GM12878 (cell line): Measurements from ENCODE around the gene ZNF79.

Experiments used
- BHLHE40 ChIP-seq, 2 experiments: fragments of 450-650 bp in 1 of 2; IDR thresholded peaks; 2 replicates each; pipeline ENCODE4 v1.6.1; 2011 to 2017; ENCODE audit warnings: low read depth in 2 of 2, borderline replicate concordance in 1 of 2, improper control_type of control experiment in 1 of 2, low read length in 1 of 2, mild to moderate bottlenecking in 1 of 2
- CTCF ChIP-seq, 3 experiments: IDR thresholded peaks in 2 of 3; conservative IDR thresholded peaks in 1 of 3; 2 replicates each; pipeline ENCODE4 v1.5.1; 2011; ENCODE audit warnings: low read depth in 3 of 3, low read length in 3 of 3, mild to moderate bottlenecking in 3 of 3, control low read depth in 2 of 3, moderate library complexity in 2 of 3, inconsistent platforms in 1 of 3, mixed read lengths in 1 of 3; ENCODE audit not compliant: control insufficient read depth in 2 of 3, insufficient read depth in 1 of 3; ENCODE audit errors: extremely low read depth in 1 of 3
- E4F1 ChIP-seq: fragments of 450-650 bp; IDR thresholded peaks from 2 replicates; pipeline ENCODE4 v1.6.1; 2018; ENCODE audit warnings: borderline replicate concordance, mild to moderate bottlenecking; ENCODE audit not compliant: partially characterized antibody
- EP300 ChIP-seq, 2 experiments: fragments of 150-350 bp in 1 of 2; IDR thresholded peaks; 2 replicates each; pipeline ENCODE4 v1.6.1; 2011 to 2012; ENCODE audit warnings: low read depth in 2 of 2, low read length in 2 of 2, borderline replicate concordance in 1 of 2, improper control_type of control experiment in 1 of 2, inconsistent platforms in 1 of 2; ENCODE audit not compliant: control insufficient read depth in 1 of 2
- NBN ChIP-seq: fragments of 450-650 bp; IDR thresholded peaks from 2 replicates; pipeline ENCODE4 v1.6.1; 2016
- POLR2A ChIP-seq: IDR thresholded peaks from 2 replicates; pipeline ENCODE4 v1.6.1; 2011; ENCODE audit warnings: low read depth, mild to moderate bottlenecking, low read length
- RAD51 ChIP-seq: fragments of 450-650 bp; IDR thresholded peaks from 2 replicates; pipeline ENCODE4 v1.6.1; 2016; ENCODE audit warnings: moderate library complexity, mild to moderate bottlenecking, inconsistent platforms
- RBBP5 ChIP-seq: fragments of 200-600 bp; sonication (generic); conservative IDR thresholded peaks from 2 replicates; pipeline ENCODE4 v1.6.1; 2016
- SREBF1 ChIP-seq: IDR thresholded peaks from 2 replicates; pipeline ENCODE4 v1.6.1; 2012; ENCODE audit warnings: mild to moderate bottlenecking, low read length
- ZNF24 ChIP-seq: fragments of 450-650 bp; IDR thresholded peaks from 2 replicates; pipeline ENCODE4 v1.6.1; 2017; ENCODE audit warnings: antibody characterized with exemption, mild to moderate bottlenecking
- ZNF592 ChIP-seq: fragments of 450-650 bp; IDR thresholded peaks from 2 replicates; pipeline ENCODE4 v1.6.1; 2017; ENCODE audit warnings: mild to moderate bottlenecking, moderate library complexity

- TF ChIP-seq CTCF (IDR thresholded peaks at IDR 0.05 in 2 of 3, conservative IDR thresholded peaks at IDR 0.05 in 1 of 3; ENCODE audit: control insufficient read depth in 2 of 3, extremely low read depth in 1 of 3, insufficient read depth in 1 of 3, low read depth in 3 of 3, low read length in 3 of 3): no peak
- no peak for TF ChIP-seq RBBP5
- no peak for TF ChIP-seq EP300 (IDR thresholded peaks at IDR 0.05; ENCODE audit: borderline replicate concordance in 1 of 2, control insufficient read depth in 1 of 2, low read depth in 2 of 2, low read length in 2 of 2)
- TF ChIP-seq POLR2A: no peak
- no peak for TF ChIP-seq ZNF592
- no peak for TF ChIP-seq SREBF1
- no peak for TF ChIP-seq ZNF24
- no peak for TF ChIP-seq NBN
- TF ChIP-seq E4F1: no peak
- TF ChIP-seq RAD51: no peak
- TF ChIP-seq BHLHE40 (IDR thresholded peaks at IDR 0.05; ENCODE audit: borderline replicate concordance in 1 of 2, low read depth in 2 of 2, low read length in 1 of 2): no peak
Measured at GRCh38 chr9:127463911-127464310, 39.7 kb downstream of the ZNF79 start.
